Measurements from ENCODE around the gene PPEF1. TPM values are rescaled to one million over a fixed set of nuclear protein-coding genes. Genes with fewer than 3 reads are reported as not detected.

PPEF1 gene
- total and polyA plus RNA-seq, 9 of the 15 experiments (the other 6 are each of a cell fraction or from before 2014, with no cell fraction given), result not detected

GRCh38 chrX:18793601-18794089, 86.2 kb downstream of the PPEF1 start:
- H3K36me3 ChIP-seq (ENCODE audit: control insufficient read depth, insufficient read depth, low read length), result no peaks in the 10 kb centered on the region
- BruUV-seq (replicated peaks), result no TSS peak
- peak overlapping the region; percentile 72; the same call in 1 of the 2 replicates for H2AFZ ChIP-seq (ENCODE audit: low read depth, low read length)
- H3K27ac ChIP-seq (ENCODE audit: extremely low read depth, low read depth, low read length), result peak overlapping the region; percentile 67; the same call in 1 of the 3 replicates
- in situ Hi-C loops (cut with MboI) (no loop called here), intact Hi-C loops (cut with micrococcal nuclease) (no loop called here)
- no peaks in the 10 kb centered on the region for H3K9me3 ChIP-seq (replicated peaks; ENCODE audit: control insufficient read depth, insufficient read depth, low read depth, low read length)
- POLR2A ChIA-PET, result interaction anchor here (0.5 kb wide), 1 partner anchor 12 kb away, joined by 4 read pairs; no protein-coding TSS in a partner anchor
- H3K9ac ChIP-seq (ENCODE audit: insufficient read depth in 1 of 2, low read depth in 2 of 2, low read length in 2 of 2), result no peak overlapping the region
- H3K4me1 ChIP-seq (replicated peaks in 1 of 2; ENCODE audit: control insufficient read depth in 2 of 2, insufficient read depth in 2 of 2, low read length in 2 of 2), result no peaks in the 10 kb centered on the region; a peak in 1 of 5 replicates
- 0% methylated on average over 6 of the region's 7 CpGs for WGBS (ENCODE audit: insufficient coverage, low coverage, missing lambda C conversion rate)
- H3K4me3 ChIP-seq, result no peak overlapping the region
- H4K20me1 ChIP-seq (replicated peaks; ENCODE audit: control insufficient read depth, insufficient read depth, low read length), result no peaks in the 10 kb centered on the region
- H3K9me1 ChIP-seq (ENCODE audit: control insufficient read depth, insufficient read depth, low read length), result no peaks in the 10 kb centered on the region
- ATAC-seq (peak; percentile 70), DNase-seq (ENCODE audit: extremely low read depth in 1 of 4, low spot score in 3 of 4) (peak; percentile 5 to 52 (median 24)), FAIRE-seq (no peak)
- peaks cover 0 to 6% of the 10 kb centered on the region in 2 experiments; a peak in 1 of 5 replicates for H3K27me3 ChIP-seq (ENCODE audit: control insufficient read depth in 2 of 2, insufficient read depth in 2 of 2, low read length in 2 of 2)
- 0 out of 2 replicates have a peak overlapping the region, but pooled peaks have one; percentile 18 for H3K4me2 ChIP-seq (ENCODE audit: insufficient read depth, low read length)
- no peaks in the 10 kb centered on the region for H3K79me2 ChIP-seq (ENCODE audit: control insufficient read depth, insufficient read depth, low read length)
- CTCF ChIA-PET (ENCODE audit: low intra/inter-chr PET ratio), result no interaction called here
- peak; percentile 31; the same call in 1 of the 2 replicates for TF ChIP-seq ATF3 (IDR thresholded peaks at IDR 0.05)
- no peak for TF ChIP-seq ATF3 (CRISPR knock-in tag; conservative IDR thresholded peaks at IDR 0.05)
- TF ChIP-seq UBTF (IDR thresholded peaks at IDR 0.05; ENCODE audit: borderline replicate concordance in 1 of 2, low read depth in 2 of 2, low read length in 2 of 2), result no peak
- 0 out of 2 replicates have a peak, but pooled peaks have one; percentile 19 for TF ChIP-seq FOSL1 (tag; conservative IDR thresholded peaks at IDR 0.05)
- peak; percentile 59 for TF ChIP-seq VEZF1 (CRISPR knock-in tag; IDR thresholded peaks at IDR 0.05)
- no peak for TF ChIP-seq ZNF398 (CRISPR knock-in tag; IDR thresholded peaks at IDR 0.05)
- peak; percentile 53; the same call in 1 of the 2 replicates for TF ChIP-seq JUND (IDR thresholded peaks at IDR 0.05; ENCODE audit: borderline replicate concordance, low read depth, low read length)
- peak; percentile 48; the same call in 1 of the 3 replicates for TF ChIP-seq JUND (tag; IDR thresholded peaks at IDR 0.05; ENCODE audit: borderline replicate concordance, low read depth, low read length)
